ENCODE data around the gene CLCN4.

The CLCN4 gene

DNA sequence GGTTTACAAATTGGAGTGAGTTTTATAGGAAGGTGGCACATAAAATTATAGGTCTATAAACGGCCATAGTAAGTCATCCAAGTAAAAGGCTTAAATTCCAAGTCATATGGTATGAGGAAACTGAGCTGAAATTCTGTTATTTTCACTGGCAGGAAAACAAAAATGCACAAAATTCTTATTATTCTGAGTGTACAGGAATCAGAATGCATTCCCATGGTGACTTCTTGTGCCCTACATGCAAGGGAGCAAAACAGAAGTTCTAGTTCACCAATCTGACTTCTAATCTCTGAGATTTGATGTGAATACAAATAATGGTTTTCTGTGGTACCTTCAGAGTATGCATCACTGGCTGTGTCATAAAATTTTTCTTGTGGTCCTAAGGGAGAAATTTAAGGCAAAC, 102.9 kb downstream of the CLCN4 start:
- TF ChIP-seq, protein P1, sequence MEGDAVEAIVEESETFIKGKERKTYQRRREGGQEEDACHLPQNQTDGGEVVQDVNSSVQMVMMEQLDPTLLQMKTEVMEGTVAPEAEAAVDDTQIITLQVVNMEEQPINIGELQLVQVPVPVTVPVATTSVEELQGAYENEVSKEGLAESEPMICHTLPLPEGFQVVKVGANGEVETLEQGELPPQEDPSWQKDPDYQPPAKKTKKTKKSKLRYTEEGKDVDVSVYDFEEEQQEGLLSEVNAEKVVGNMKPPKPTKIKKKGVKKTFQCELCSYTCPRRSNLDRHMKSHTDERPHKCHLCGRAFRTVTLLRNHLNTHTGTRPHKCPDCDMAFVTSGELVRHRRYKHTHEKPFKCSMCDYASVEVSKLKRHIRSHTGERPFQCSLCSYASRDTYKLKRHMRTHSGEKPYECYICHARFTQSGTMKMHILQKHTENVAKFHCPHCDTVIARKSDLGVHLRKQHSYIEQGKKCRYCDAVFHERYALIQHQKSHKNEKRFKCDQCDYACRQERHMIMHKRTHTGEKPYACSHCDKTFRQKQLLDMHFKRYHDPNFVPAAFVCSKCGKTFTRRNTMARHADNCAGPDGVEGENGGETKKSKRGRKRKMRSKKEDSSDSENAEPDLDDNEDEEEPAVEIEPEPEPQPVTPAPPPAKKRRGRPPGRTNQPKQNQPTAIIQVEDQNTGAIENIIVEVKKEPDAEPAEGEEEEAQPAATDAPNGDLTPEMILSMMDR (IDR thresholded peaks at IDR 0.05; ENCODE audit: borderline replicate concordance, insufficient read depth, low read depth, low read length), result no peak
- no peak overlapping the region for H3K4me3 ChIP-seq (ENCODE audit: low read depth, low read length)

DNA sequence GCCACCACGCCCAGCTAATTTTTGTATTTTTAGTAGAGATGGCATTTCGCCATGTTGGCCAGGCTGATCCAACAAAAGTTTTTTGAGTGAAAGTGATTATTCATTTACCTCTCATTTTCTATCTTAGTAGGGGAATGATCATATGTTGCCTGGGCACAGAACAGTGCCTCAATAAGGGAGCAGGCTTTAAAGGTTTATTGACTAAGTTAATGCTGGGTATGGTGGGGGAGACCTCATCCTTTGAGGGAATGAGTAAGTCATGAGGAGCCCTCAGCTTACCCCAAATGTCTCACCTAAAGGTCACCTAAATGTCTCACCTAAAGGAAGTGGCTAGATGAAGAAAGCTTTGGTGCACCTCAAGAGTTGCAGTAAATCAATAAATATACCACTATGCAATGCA, 109.0 kb downstream of the CLCN4 start:
- TF ChIP-seq, protein P1 (IDR thresholded peaks at IDR 0.05; ENCODE audit: borderline replicate concordance, insufficient read depth, low read depth, low read length), result no peak
- no peak overlapping the region for H3K4me3 ChIP-seq (ENCODE audit: low read depth, low read length)

DNA sequence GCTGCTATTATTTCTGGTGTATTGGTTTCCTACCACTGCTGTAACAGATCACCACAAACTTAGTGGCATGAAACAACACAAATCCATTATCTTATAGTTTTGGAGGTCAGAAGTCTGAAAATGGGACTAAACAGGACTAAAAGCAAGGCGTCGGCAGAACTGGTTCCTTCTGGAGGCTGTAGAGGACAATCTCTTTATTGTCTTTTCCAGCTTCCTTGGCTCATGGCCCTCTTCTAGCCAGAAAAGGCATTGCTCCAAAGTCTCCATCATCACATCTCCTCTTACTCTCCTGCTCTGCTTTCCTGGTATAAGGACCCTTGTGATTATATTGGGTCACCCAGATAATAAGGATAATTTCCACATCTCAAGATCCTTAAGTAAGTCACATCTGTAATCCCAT, 121.9 kb downstream of the CLCN4 start:
- H3K4me3 ChIP-seq (ENCODE audit: low read depth, low read length), result no peak overlapping the region
- TF ChIP-seq, protein P1 (IDR thresholded peaks at IDR 0.05; ENCODE audit: borderline replicate concordance, insufficient read depth, low read depth, low read length), result no peak

DNA sequence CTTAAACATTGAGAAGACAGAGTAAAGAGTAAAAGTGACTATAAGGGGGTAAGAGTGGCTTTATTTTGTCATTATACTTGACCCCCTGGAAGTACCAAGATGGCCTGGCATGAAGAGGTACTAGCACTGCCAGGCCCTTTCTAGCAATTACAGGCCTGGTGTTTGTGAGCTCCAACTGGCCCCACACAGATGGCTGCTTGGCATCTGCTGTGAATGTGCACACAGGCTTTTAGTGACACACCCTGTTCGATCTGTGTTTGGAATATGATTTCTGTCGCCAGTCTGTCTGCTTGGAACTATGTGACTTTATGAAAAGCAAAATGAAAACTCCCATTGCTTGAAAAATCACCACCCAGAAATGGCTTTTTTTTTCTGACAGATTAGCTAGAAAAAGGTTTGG, 123.3 kb downstream of the CLCN4 start:
- H3K4me3 ChIP-seq (ENCODE audit: low read depth, low read length), result no peak overlapping the region
- TF ChIP-seq, protein P1 (IDR thresholded peaks at IDR 0.05; ENCODE audit: borderline replicate concordance, insufficient read depth, low read depth, low read length), result no peak

DNA sequence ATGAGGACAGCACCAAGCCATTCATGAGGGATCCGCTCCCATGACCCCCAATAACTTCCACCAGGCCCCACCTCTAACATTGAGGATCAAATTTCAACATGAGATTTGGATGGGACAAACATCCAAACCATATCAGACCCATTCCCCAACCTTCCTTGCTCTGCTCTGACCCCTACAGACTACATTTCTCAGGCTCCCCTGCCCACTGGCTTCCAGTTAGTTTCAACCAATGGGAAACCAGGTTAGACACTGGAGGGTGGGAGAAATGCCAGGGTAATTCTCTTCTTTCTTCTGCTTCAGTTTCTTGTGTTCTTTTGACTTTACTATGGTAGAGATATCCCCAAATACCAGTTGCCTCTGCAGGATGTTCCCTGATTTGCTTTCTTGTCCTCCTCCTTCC, 125.7 kb downstream of the CLCN4 start:
- H3K4me3 ChIP-seq (ENCODE audit: low read depth, low read length), result no peak overlapping the region

DNA sequence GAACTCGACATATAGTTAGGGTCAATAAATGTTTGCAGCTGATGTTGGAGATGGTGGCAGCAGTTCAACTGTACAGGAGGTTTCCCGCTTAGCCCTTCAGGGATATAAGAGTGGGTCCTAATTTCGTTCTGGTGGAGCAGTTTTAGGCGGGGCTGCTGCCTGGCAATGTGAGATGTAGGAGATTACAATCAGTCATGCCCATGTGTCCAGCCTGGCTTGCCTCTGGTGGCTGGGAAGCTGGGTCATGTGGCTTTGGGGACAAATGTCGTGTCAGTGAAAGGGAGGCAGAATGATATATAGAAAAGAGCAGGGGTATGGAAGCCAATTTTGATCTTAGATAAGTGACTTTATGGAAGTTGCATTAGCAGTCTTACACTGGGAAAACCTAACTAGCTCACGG, 129.4 kb downstream of the CLCN4 start:
- H3K4me3 ChIP-seq (ENCODE audit: low read depth, low read length), result no peak overlapping the region
- TF ChIP-seq, protein P1 (IDR thresholded peaks at IDR 0.05; ENCODE audit: borderline replicate concordance, insufficient read depth, low read depth, low read length), result no peak

More for the DNA sequence above, 125.7 kb downstream of the CLCN4 start:
- TF ChIP-seq, protein P1 (IDR thresholded peaks at IDR 0.05; ENCODE audit: borderline replicate concordance, insufficient read depth, low read depth, low read length), result no peak

Measured in GM12875 (cell line).